Thyroid gland (tissue), 4 donors: Measurements from ENCODE around the gene COL16A1.

ENCODE experiments used
- POLR2A ChIP-seq, 2 donors: fragments of 450-650 bp; IDR thresholded peaks; one replicate each; pipeline ENCODE4 v1.6.1; 2017; ENCODE audit warnings: antibody characterized with exemption in 2 of 2, mild to moderate bottlenecking in 2 of 2, moderate library complexity in 1 of 2
- TF ChIP-seq, protein P1 (sequence below), 6 experiments: fragments of 200-600 bp in 3 of 6; fragments of 450-650 bp in 3 of 6; sonication (generic) in 3 of 6; IDR thresholded peaks; one replicate each; pipeline ENCODE4 v1.5.1; 2016 to 2019; ENCODE audit warnings: antibody characterized with exemption in 6 of 6, mild to moderate bottlenecking in 2 of 6, inconsistent platforms in 1 of 6, moderate library complexity in 1 of 6

DNA sequence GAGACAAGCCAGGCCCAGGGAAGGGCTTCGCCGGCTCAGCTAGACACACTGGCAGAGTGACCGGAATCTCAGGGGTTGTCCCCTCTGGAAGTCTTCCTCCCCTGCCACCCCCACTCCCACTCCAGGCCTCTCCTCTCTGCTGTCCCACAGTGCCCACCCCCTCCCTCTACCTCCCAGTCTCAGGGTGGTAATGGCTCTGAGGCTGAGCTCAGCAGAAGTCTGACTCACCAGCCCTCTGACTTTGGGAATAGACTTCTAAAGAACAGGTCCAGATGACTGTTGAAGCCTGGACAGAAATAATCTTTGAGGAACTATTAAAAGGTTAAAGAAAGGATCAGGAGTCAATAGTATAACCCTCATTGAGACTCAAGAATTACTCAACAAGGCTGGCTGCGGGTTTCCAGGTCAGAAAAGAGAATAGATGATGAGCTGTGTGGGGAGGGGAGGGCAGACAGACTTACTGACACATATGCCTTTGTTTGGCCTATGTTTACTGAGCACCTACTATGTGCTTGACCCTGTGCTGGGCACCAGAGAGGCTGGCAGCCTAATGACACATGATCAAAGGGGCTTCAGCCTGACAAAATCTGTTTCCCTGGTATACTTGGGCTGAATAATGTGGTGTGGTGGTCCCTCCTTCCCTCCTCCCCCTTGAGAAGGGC lies 78.1 kb downstream of the COL16A1 start:
- TF ChIP-seq, protein P1, sequence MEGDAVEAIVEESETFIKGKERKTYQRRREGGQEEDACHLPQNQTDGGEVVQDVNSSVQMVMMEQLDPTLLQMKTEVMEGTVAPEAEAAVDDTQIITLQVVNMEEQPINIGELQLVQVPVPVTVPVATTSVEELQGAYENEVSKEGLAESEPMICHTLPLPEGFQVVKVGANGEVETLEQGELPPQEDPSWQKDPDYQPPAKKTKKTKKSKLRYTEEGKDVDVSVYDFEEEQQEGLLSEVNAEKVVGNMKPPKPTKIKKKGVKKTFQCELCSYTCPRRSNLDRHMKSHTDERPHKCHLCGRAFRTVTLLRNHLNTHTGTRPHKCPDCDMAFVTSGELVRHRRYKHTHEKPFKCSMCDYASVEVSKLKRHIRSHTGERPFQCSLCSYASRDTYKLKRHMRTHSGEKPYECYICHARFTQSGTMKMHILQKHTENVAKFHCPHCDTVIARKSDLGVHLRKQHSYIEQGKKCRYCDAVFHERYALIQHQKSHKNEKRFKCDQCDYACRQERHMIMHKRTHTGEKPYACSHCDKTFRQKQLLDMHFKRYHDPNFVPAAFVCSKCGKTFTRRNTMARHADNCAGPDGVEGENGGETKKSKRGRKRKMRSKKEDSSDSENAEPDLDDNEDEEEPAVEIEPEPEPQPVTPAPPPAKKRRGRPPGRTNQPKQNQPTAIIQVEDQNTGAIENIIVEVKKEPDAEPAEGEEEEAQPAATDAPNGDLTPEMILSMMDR (IDR thresholded peaks at IDR 0.05): no peak
- no peak for TF ChIP-seq POLR2A (IDR thresholded peaks at IDR 0.05)
